Endometrial microvascular endothelial cells (primary cell): ENCODE measurements around the gene CCP110. TPM values are rescaled to one million over a fixed set of nuclear protein-coding genes. Genes with fewer than 3 reads are reported as not detected.

Source experiments
- in situ Hi-C: cut with HindIII; loops from 2 replicates; pipeline ENCODE4 v1.10.0; 2017; ENCODE audit warnings: low sequenced_read_pairs, low pct_unique_long_range_greater_than_20kb; ENCODE audit errors: inconsistent ontology term
- total RNA-seq: library from RNA; depleted of rRNA; stranded (reverse); fragments of >200 nt; gene quantifications from one replicate; pipeline ENCODE4 v1.2.3, GENCODE V29; 2015; ENCODE audit errors: inconsistent ontology term

CCP110 gene
- total RNA-seq, 1 donor from 2014 or later: 6.4 TPM

GRCh38 chr16:19540241-19540970, 16.7 kb downstream of the CCP110 start:
- in situ Hi-C loops: loop anchor here (25.0 kb wide), 1 partner anchor 428 kb away; the partner anchor contains the start of gene ITPRIPL2

GRCh38 chr16:19542138-19542821, 18.5 kb downstream of the CCP110 start:
- in situ Hi-C loops: loop anchor here (25.0 kb wide), 1 partner anchor 430 kb away; the partner anchor contains the start of gene ITPRIPL2

- in situ Hi-C loops: loop anchor here (25.0 kb wide), 1 partner anchor 431 kb away; the partner anchor contains the start of gene ITPRIPL2
Observed at GRCh38 chr16:19543278-19543996, 19.7 kb downstream of the CCP110 start.

GRCh38 chr16:19548144-19548543, 24.4 kb downstream of the CCP110 start:
- in situ Hi-C loops: loop anchor here (25.0 kb wide), 1 partner anchor 436 kb away; the partner anchor contains the start of gene ITPRIPL2

GRCh38 chr16:19549673-19550072, 25.9 kb downstream of the CCP110 start:
- in situ Hi-C loops: loop anchor here (25.0 kb wide), 1 partner anchor 437 kb away; the partner anchor contains the start of gene ITPRIPL2

- in situ Hi-C loops: no loop called here
Observed at GRCh38 chr16:19555186-19555937, 31.6 kb downstream of the CCP110 start, which contains the start of gene VPS35L. VPS35L (plus strand) TSS chr16:19555703; CDS start chr16:19555730, 27 bp downstream.

- in situ Hi-C loops: no loop called here
Observed at GRCh38 chr16:19555938-19556771, 32.4 kb downstream of the CCP110 start.

GRCh38 chr16:19559242-19559910, 35.6 kb downstream of the CCP110 start:
- in situ Hi-C loops: no loop called here

- in situ Hi-C loops: no loop called here
Observed at GRCh38 chr16:19560078-19560477, 36.3 kb downstream of the CCP110 start.

- in situ Hi-C loops: no loop called here
Observed at GRCh38 chr16:19563377-19563776, 39.6 kb downstream of the CCP110 start.

- in situ Hi-C loops: no loop called here
Observed at GRCh38 chr16:19566362-19566761, 42.6 kb downstream of the CCP110 start.

GRCh38 chr16:19567560-19567959, 43.8 kb downstream of the CCP110 start:
- in situ Hi-C loops: no loop called here

- in situ Hi-C loops: no loop called here
Observed at GRCh38 chr16:19573997-19574396, 50.3 kb downstream of the CCP110 start.

GRCh38 chr16:19574615-19575014, 50.9 kb downstream of the CCP110 start:
- in situ Hi-C loops: no loop called here

GRCh38 chr16:19578378-19578971, 54.7 kb downstream of the CCP110 start:
- in situ Hi-C loops: no loop called here

- in situ Hi-C loops: no loop called here
Observed at GRCh38 chr16:19582050-19582831, 58.5 kb downstream of the CCP110 start.
